Osteocyte (in vitro differentiated cells): ENCODE measurements around the gene NOS3. TPM values are rescaled to one million over a fixed set of nuclear protein-coding genes. Genes with fewer than 3 reads are reported as not detected.
A peak's percentile ranks its signal among the peaks of the same experiment; 100 is the strongest.

Source experiments
- DNase-seq: peaks from one replicate; pipeline ENCODE4 v3.0.0; 2021; ENCODE audit warnings: mixed read lengths; ENCODE audit not compliant: unreplicated experiment; ENCODE audit errors: extremely low spot score
- H3K27ac Mint-ChIP-seq: one replicate; pipeline ENCODE4 v1.8.0; 2021; ENCODE audit warnings: mild to moderate bottlenecking, mixed read lengths; ENCODE audit not compliant: unreplicated experiment
- H3K27me3 Mint-ChIP-seq: one replicate; pipeline ENCODE4 v1.8.0; 2021; ENCODE audit warnings: mixed read lengths; ENCODE audit not compliant: unreplicated experiment
- H3K36me3 Mint-ChIP-seq: one replicate; pipeline ENCODE4 v1.8.0; 2021; ENCODE audit warnings: mixed read lengths; ENCODE audit not compliant: unreplicated experiment
- H3K4me1 Mint-ChIP-seq: one replicate; pipeline ENCODE4 v1.8.0; 2021; ENCODE audit warnings: mixed read lengths; ENCODE audit not compliant: unreplicated experiment
- H3K4me3 Mint-ChIP-seq: one replicate; pipeline ENCODE4 v1.8.0; 2021; ENCODE audit warnings: mild to moderate bottlenecking, moderate library complexity, mixed read lengths; ENCODE audit not compliant: unreplicated experiment
- H3K9me3 Mint-ChIP-seq: one replicate; pipeline ENCODE4 v1.8.0; 2021; ENCODE audit warnings: mixed read lengths; ENCODE audit not compliant: unreplicated experiment
- CTCF ChIP-seq: fragments of 200-600 bp; sonication (generic); IDR thresholded peaks from 2 replicates; pipeline ENCODE4 v1.5.0; 2021; ENCODE audit warnings: antibody characterized with exemption, mild to moderate bottlenecking, moderate library complexity
- total RNA-seq: library from RNA; stranded (reverse); gene quantifications from 2 replicates; pipeline ENCODE4 v1.2.1, GENCODE V29; 2021

The NOS3 gene
- total RNA-seq, 1 donor from 2014 or later = 0.73 TPM

- H3K36me3 Mint-ChIP-seq = no peaks in the 10 kb centered on the region
- DNase-seq = no peak
- no peak overlapping the region for H3K27ac Mint-ChIP-seq
- no peaks in the 10 kb centered on the region for H3K9me3 Mint-ChIP-seq
- no peak overlapping the region for H3K4me3 Mint-ChIP-seq
- H3K27me3 Mint-ChIP-seq = no peaks in the 10 kb centered on the region
- no peak for TF ChIP-seq CTCF
- peaks cover 15% of the 10 kb centered on the region for H3K4me1 Mint-ChIP-seq
These were observed 43.0 kb downstream of the NOS3 start for GRCh38 chr7:151033864-151034249.

- no peak for DNase-seq
- Mint-ChIP-seq H3K4me3 (no peak overlapping the region), H3K27me3 (no peaks in the 10 kb centered on the region), H3K27ac (no peak overlapping the region), H3K9me3 (no peaks in the 10 kb centered on the region), H3K4me1 (peaks cover 15% of the 10 kb centered on the region), H3K36me3 (no peaks in the 10 kb centered on the region)
- no peak for TF ChIP-seq CTCF
These were observed 43.7 kb downstream of the NOS3 start for GRCh38 chr7:151034312-151035025.

GRCh38 chr7:151035026-151035717, 44.4 kb downstream of the NOS3 start:
- no peaks in the 10 kb centered on the region for H3K36me3 Mint-ChIP-seq
- DNase-seq = no peak
- H3K27ac Mint-ChIP-seq = no peak overlapping the region
- no peak overlapping the region for H3K4me3 Mint-ChIP-seq
- H3K27me3 Mint-ChIP-seq = no peaks in the 10 kb centered on the region
- no peak for TF ChIP-seq CTCF
- peaks cover 18% of the 10 kb centered on the region for H3K4me1 Mint-ChIP-seq
- no peaks in the 10 kb centered on the region for H3K9me3 Mint-ChIP-seq

- H3K9me3 Mint-ChIP-seq = no peaks in the 10 kb centered on the region
- H3K4me3 Mint-ChIP-seq = no peak overlapping the region
- no peak for DNase-seq
- TF ChIP-seq CTCF = no peak
- H3K27me3 Mint-ChIP-seq = no peaks in the 10 kb centered on the region
- no peaks in the 10 kb centered on the region for H3K36me3 Mint-ChIP-seq
- H3K27ac Mint-ChIP-seq = no peak overlapping the region
- H3K4me1 Mint-ChIP-seq = peaks cover 18% of the 10 kb centered on the region
These were observed 45.1 kb downstream of the NOS3 start for GRCh38 chr7:151035902-151036301.

GRCh38 chr7:151038951-151039849, 48.4 kb downstream of the NOS3 start:
- no peaks in the 10 kb centered on the region for H3K27me3 Mint-ChIP-seq
- H3K9me3 Mint-ChIP-seq = no peaks in the 10 kb centered on the region
- TF ChIP-seq CTCF = no peak
- DNase-seq = peak; percentile 92
- H3K4me3 Mint-ChIP-seq = peak overlapping the region; percentile 33
- H3K27ac Mint-ChIP-seq = peak overlapping the region; percentile 93
- peaks cover 18% of the 10 kb centered on the region for H3K4me1 Mint-ChIP-seq
- H3K36me3 Mint-ChIP-seq = peaks cover 1% of the 10 kb centered on the region
